Tibial nerve (tissue), 3 donors: ENCODE data around the gene TSPAN32.

Experiments
- CTCF ChIP-seq, 5 experiments: fragments of 200-600 bp in 3 of 5; fragments of 450-650 bp in 2 of 5; sonication (generic) in 3 of 5; IDR thresholded peaks; one replicate each; pipeline ENCODE4 v1.5.1; 2016 to 2019; ENCODE audit warnings: antibody characterized with exemption in 5 of 5, mild to moderate bottlenecking in 3 of 5, moderate library complexity in 2 of 5
- POLR2A ChIP-seq, 2 donors: fragments of 450-650 bp; IDR thresholded peaks; one replicate each; pipeline ENCODE4 v1.6.1; 2017; ENCODE audit warnings: antibody characterized with exemption in 2 of 2, mild to moderate bottlenecking in 2 of 2, moderate library complexity in 2 of 2

DNA sequence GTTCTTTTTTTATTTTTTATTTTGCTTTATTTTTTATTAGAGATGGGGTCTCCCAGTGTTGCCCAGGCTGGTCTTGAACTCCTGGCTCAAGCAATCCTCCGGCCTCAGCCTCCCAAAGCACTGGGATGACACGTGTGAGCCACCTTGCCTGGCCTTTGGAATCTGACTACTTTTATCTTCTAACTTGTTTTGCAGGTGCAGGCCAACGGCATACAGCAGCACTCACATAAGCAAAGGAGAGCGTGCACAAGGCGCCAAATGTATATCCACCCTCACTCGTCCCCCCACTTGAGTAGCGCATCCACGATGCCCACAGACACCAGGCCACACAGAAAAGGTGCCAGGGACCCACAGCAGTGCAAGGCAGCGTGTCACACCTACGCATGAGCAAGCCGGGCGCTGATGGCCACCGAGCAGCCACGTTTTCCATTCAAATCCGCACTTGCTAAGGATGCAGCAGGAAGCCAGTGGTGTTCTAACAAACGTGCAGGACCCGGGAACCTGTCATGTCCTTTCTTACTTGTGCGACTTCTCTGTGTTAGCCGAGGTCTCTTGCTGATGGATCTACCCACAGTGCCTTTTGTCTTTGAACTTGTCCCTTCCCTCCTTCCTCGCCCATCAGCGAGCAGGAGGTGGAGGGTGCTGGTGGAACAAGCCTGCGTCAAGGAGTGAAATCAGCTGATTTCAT, 37.3 kb upstream of the TSPAN32 start:
- TF ChIP-seq CTCF (IDR thresholded peaks at IDR 0.05) (no peak), POLR2A (IDR thresholded peaks at IDR 0.05) (no peak)
